Stomach (tissue), 9 donors: ENCODE measurements around the gene RGS7. TPM values are rescaled to one million over a fixed set of nuclear protein-coding genes. Genes with fewer than 3 reads are reported as not detected.

Experiments used
- DNase-seq, 2 donors: peaks; one replicate each; pipeline versions ENCODE4 v3.0.0 to v3.0.0-alpha.2; 2013 to 2019
- H3K27ac ChIP-seq, 5 donors: fragments of 200-600 bp in 4 of 5; sonication (generic) in 4 of 5; one replicate each; pipeline ENCODE4 v1.5.1; 2013 to 2019; ENCODE audit warnings: mild to moderate bottlenecking in 1 of 5, moderate library complexity in 1 of 5
- H3K27me3 ChIP-seq, 3 donors: fragments of 200-600 bp; sonication (generic); one replicate each; pipeline ENCODE4 v1.5.1; 2017 to 2019; ENCODE audit warnings: mixed run types in 1 of 3
- H3K36me3 ChIP-seq, 4 donors: fragments of 200-600 bp; sonication (generic); 1 replicate in 3 of 4; 2 replicates in 1 of 4; pipeline ENCODE4 v1.5.1; 2016 to 2019
- H3K4me1 ChIP-seq, 4 donors: fragments of 200-600 bp; sonication (generic); one replicate each; pipeline ENCODE4 v1.5.1; 2016 to 2019
- H3K4me3 ChIP-seq, 4 donors: fragments of 200-600 bp; sonication (generic) in 3 of 4; one replicate each; pipeline ENCODE4 v1.5.1; 2016 to 2019; ENCODE audit warnings: mild to moderate bottlenecking in 1 of 4
- H3K9me3 ChIP-seq, 4 donors: fragments of 200-600 bp; sonication (generic); one replicate each; pipeline ENCODE4 v1.5.1; 2016 to 2019
- EP300 ChIP-seq: sonication (generic); formaldehyde crosslinking; IDR thresholded peaks from one replicate; pipeline ENCODE4 v1.6.1; 2017; ENCODE audit warnings: antibody characterized with exemption
- POLR2A ChIP-seq, 4 donors: fragments of 450-650 bp; IDR thresholded peaks; one replicate each; pipeline ENCODE4 v1.6.1; 2016; ENCODE audit warnings: antibody characterized with exemption in 4 of 4, control low read depth in 2 of 4, mild to moderate bottlenecking in 1 of 4, moderate library complexity in 1 of 4
- POLR2AphosphoS5 ChIP-seq, 3 donors: sonication (generic); formaldehyde crosslinking; IDR thresholded peaks; one replicate each; pipeline ENCODE4 v1.6.1; 2016; ENCODE audit warnings: antibody characterized with exemption in 3 of 3
- WGBS, 5 donors: extraction: QIAGEN DNeasy Blood & Tissue Kit in 3 of 5; methylation state at CpG; one replicate each; pipeline versions ENCODE4 v1.1.5 to v1.1.7; 2013 to 2018; 5-methylcytosine and 5-hydroxymethylcytosine counted together
- intact Hi-C: fragments of 100-400 bp; cut with DNase I; formaldehyde crosslinking; loops from one replicate; pipeline ENCODE4 v1.15.1; 2023; ENCODE audit warnings: low total_unique reads
- polyA plus RNA-seq, 3 donors: library from polyadenylated mRNA; stranded (reverse); fragments of 200-250 nt; gene quantifications; one replicate each; pipeline ENCODE4 v1.2.3, GENCODE V29; 2013
- total RNA-seq, 5 donors: library from RNA; depleted of rRNA; stranded (reverse); fragments of >200 nt; gene quantifications; one replicate each; pipeline versions ENCODE4 v1.1.0 to v1.2.3, GENCODE V29; 2014 to 2016
- TF ChIP-seq, protein P1 (sequence below), 7 experiments: fragments of 450-650 bp in 4 of 7; fragments of 200-600 bp in 3 of 7; sonication (generic) in 3 of 7; IDR thresholded peaks; one replicate each; pipeline ENCODE4 v1.5.1; 2016 to 2019; ENCODE audit warnings: antibody characterized with exemption in 7 of 7, control low read depth in 2 of 7, mild to moderate bottlenecking in 1 of 7
- donor health status: healthy with polysubstance abuse.
- donor health status: Bipolar disorder and iron deficiency.
- donor health status: healthy.

The RGS7 gene
- total and polyA plus RNA-seq, 8 donors = 0.23 to 2.9 (median 1.9) TPM; not detected in 2

DNA sequence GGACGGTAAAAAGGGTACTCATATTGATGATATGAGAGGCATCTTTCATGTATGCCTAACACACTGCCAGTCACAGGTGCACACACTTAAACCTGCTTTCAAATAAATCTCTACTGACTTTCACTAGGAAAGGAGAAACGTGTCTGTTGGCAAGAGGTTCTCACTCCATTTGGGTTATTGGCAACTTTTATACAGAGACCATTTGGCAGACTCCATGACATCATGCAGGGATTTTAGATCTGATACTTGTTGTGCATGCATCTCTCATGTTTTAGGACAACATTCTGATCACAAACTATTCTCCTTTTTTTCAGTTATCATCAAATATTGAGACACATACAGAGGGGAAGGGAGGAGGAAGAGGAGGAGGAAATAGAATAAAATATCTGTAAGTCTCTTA is 31.5 kb downstream of the RGS7 start:
- H3K4me1 ChIP-seq = no peaks in the 10 kb centered on the region
- TF ChIP-seq POLR2A (IDR thresholded peaks at IDR 0.05) = no peak
- TF ChIP-seq, protein P1, sequence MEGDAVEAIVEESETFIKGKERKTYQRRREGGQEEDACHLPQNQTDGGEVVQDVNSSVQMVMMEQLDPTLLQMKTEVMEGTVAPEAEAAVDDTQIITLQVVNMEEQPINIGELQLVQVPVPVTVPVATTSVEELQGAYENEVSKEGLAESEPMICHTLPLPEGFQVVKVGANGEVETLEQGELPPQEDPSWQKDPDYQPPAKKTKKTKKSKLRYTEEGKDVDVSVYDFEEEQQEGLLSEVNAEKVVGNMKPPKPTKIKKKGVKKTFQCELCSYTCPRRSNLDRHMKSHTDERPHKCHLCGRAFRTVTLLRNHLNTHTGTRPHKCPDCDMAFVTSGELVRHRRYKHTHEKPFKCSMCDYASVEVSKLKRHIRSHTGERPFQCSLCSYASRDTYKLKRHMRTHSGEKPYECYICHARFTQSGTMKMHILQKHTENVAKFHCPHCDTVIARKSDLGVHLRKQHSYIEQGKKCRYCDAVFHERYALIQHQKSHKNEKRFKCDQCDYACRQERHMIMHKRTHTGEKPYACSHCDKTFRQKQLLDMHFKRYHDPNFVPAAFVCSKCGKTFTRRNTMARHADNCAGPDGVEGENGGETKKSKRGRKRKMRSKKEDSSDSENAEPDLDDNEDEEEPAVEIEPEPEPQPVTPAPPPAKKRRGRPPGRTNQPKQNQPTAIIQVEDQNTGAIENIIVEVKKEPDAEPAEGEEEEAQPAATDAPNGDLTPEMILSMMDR (IDR thresholded peaks at IDR 0.05) = no peak
- no peak for TF ChIP-seq POLR2AphosphoS5 (IDR thresholded peaks at IDR 0.05)
- no peak for TF ChIP-seq EP300
- H3K36me3 ChIP-seq = no peaks in the 10 kb centered on the region
- 72 to 81% (median 76%) methylated on average over 2 of the region's 2 CpGs for WGBS, 5 donors
- H3K4me3 ChIP-seq = no peak overlapping the region
- no peak overlapping the region for H3K27ac ChIP-seq
- H3K9me3 ChIP-seq = no peaks in the 10 kb centered on the region
- no peak for DNase-seq
- no peaks in the 10 kb centered on the region for H3K27me3 ChIP-seq
- intact Hi-C loops = no loop called here

DNA sequence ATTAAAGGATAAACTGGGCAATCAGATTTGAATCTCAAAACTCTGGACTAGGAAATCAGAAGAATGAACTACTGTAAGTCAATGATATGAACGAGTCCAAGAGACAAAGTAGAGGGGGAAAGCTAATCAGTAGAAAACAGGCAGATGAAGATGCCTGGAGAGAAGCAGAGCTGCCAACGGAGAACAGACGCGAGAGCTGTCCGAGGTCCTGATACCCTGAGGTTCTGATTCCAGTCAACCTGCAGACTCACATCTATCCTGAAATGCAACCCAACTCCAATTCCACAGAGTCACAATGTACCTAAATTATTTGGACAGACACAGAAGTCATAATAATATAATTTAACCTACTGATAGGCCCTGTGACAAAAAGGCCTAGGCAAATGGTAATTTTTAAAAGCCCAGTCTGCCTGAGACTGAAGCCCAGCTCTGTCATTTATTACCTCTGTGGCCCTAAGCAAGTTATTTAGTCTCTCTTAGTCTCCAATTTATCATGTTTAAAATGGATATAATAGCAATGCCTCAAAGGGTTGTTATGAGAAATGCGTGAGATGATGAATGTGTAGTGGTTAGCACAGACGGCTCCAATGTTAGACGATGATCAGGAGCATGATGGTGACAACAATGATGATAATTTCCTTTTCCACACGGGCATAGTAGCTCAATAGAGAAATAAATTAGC is 33.4 kb downstream of the RGS7 start:
- TF ChIP-seq POLR2AphosphoS5 (IDR thresholded peaks at IDR 0.05) = no peak
- TF ChIP-seq, protein P1 (IDR thresholded peaks at IDR 0.05) = no peak
- no peak for TF ChIP-seq EP300
- TF ChIP-seq POLR2A (IDR thresholded peaks at IDR 0.05) = no peak
- intact Hi-C loops = no loop called here
- Histone ChIP-seq H3K9me3 (no peaks in the 10 kb centered on the region), H3K36me3 (no peaks in the 10 kb centered on the region), H3K27ac (no peak overlapping the region), H3K27me3 (no peaks in the 10 kb centered on the region), H3K4me3 (no peak overlapping the region), H3K4me1 (no peaks in the 10 kb centered on the region)
- 43 to 52% (median 49%) methylated on average over 9 of the region's 9 CpGs for WGBS, 5 donors
- DNase-seq = peak; percentile 33 to 81

DNA sequence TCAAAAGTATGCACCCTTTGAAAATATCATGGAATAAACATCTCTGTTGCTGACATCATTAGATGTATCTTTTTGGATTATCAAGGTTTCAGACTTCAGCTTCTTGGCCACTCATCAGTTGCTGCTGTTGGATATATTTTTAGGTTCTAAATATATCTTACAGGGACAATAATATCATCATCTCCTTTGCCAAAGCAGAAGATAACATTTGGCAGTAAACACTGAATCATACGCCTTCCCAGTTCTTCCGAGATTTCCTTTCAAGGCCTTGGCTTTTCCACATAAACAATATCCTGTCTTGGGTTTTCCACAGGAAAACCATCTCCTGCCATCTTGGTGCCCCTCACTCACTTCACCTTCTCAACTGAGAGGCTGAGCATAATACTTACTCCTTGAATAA is 39.3 kb downstream of the RGS7 start:
- Histone ChIP-seq H3K4me3 (no peak overlapping the region), H3K4me1 (no peaks in the 10 kb centered on the region), H3K27me3 (no peaks in the 10 kb centered on the region), H3K27ac (no peak overlapping the region), H3K36me3 (no peaks in the 10 kb centered on the region), H3K9me3 (no peaks in the 10 kb centered on the region)
- intact Hi-C loops = no loop called here
- TF ChIP-seq EP300 = no peak
- TF ChIP-seq POLR2A (IDR thresholded peaks at IDR 0.05) = no peak
- TF ChIP-seq, protein P1 (IDR thresholded peaks at IDR 0.05) = no peak
- TF ChIP-seq POLR2AphosphoS5 (IDR thresholded peaks at IDR 0.05) = no peak
- DNase-seq = no peak
- 73 to 87% (median 83%) methylated on average over 2 of the region's 2 CpGs for WGBS, 5 donors

DNA sequence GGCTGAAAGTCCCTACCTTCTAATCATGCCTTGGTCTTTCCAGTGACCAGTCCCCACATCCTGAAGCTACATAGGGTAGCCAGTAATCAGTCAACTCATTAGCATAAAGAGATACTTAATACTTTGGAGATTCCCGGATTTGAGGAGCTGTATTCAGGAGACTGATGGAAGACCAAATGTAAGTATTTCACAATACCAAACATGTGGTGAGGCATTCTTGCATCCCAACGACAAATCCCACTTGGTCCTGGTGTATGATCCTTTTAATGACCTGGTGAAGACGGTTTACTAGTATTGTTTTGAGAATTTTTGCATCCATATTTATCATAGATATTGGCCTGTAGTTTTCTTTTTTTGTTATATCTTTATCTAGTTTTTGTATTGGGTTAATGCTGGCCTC is 40.6 kb downstream of the RGS7 start:
- no peaks in the 10 kb centered on the region for H3K4me1 ChIP-seq
- H3K36me3 ChIP-seq = no peaks in the 10 kb centered on the region
- H3K27me3 ChIP-seq = no peaks in the 10 kb centered on the region
- intact Hi-C loops = no loop called here
- DNase-seq = no peak
- H3K27ac ChIP-seq = no peak overlapping the region
- no peak overlapping the region for H3K4me3 ChIP-seq
- TF ChIP-seq POLR2A (IDR thresholded peaks at IDR 0.05) = no peak
- TF ChIP-seq, protein P1 (IDR thresholded peaks at IDR 0.05) = no peak
- TF ChIP-seq POLR2AphosphoS5 (IDR thresholded peaks at IDR 0.05) = no peak
- no peak for TF ChIP-seq EP300
- WGBS, 5 donors = 71 to 85% (median 84%) methylated on average over 3 of the region's 3 CpGs
- no peaks in the 10 kb centered on the region for H3K9me3 ChIP-seq
